Raji (cell line): ENCODE data around the gene PARP1.

ENCODE experiments used
- POLR2A ChIP-seq: IDR thresholded peaks from 2 replicates; pipeline ENCODE4 v1.6.1; 2011; ENCODE audit warnings: low read depth, low read length, control low read depth; ENCODE audit not compliant: insufficient read depth

The PARP1 gene

DNA sequence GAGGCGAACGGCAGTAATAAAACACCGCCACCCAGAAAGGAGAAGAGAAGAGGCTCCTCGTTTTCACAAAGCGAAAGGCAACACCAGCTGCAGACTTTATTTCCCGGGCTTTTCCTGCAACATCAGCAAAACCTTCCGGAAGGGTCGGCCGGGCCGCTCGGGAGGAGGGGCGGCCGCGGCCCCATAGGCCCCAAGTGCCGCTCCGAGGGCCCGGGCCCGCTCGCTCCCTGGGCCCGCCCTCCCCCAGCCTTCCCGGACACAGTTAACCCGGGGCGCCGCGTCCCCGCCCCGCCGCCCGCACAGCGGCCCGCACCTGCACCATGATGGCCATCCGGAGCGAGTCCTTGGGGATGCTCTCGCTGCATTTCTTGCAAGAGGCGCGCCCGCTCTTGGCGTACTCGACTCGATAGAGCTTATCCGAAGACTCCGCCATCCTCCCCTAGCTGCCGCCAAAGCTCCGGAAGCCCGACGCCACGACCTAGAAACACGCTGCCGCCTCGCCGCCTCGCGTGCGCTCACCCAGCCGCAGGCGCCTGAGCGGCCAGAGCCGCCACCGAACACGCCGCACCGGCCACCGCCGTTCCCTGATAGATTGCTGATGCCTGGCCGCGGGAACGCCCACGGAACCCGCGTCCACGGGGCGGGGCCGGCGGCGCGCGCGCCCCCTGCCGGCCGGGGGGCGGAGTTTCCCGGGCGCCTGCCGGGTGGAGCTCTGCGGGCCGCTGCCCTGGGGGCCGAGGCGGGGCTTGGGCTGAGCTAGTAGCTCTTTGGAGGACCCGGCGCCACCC lies at the start of gene PARP1:
TSS of gene PARP1 (minus strand) at position 597 of the 788 bp plus-strand sequence. CDS start at position 433, 164 bp downstream.
- TF ChIP-seq POLR2A, result peak; percentile 88

DNA sequence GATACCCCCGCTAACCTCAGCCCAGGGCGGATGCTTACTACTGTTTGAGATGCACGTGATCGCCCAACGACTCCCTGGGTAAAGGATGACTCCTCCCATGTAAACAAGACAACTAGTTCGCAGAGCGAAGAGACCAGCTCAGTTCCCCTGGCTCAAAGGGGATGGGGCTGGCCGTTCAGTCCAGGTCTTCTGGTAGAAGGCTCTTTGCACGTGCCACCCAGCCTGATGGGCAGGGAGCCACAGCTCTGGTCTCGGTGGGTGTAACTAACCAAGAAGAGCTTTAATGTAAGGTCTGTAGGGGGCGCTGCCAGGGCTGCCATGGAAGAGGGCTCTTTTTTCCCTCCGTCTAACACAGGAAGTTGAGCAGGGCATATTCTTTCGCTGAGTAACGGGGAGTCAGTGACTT lies 49.4 kb upstream of the PARP1 start:
- no peak for TF ChIP-seq POLR2A

DNA sequence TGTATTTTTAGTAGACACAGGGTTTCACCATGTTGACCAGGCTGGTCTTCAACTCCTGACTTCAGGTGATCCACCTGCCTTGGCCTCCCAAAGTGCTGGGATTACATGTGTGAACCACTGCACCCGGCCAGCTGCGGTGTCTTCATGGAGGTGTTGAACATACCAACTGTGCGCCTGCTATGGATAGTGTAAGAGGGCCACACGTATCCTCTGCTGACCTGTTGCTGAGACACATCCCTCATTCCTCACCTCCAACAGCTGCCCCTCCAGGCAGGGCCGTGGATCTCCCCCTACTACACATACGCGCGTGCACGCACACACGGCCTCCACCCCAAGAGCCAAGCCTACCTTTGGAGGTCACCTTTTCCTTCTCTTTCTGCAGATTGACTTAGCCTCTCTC lies 48.0 kb upstream of the PARP1 start:
- TF ChIP-seq POLR2A, result no peak

DNA sequence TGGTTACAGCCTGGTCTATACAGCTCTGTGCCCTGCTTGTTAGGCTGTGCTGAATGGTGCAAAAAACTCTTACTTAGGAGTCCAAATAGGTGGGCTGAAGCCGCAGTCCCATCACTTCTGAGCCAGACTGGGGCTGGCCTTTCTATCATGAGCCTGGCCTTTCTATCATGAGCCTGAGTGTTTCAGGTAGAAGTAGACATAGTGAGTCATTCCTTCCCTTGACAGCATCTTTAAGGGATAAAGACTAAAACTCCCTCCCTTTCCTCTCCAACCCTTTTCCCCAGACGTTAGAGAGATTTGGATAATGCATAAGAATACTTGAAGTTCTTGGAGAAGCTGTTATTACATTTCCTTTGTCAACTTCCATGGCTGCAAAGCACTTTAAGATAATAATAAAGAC lies 46.5 kb upstream of the PARP1 start:
- no peak for TF ChIP-seq POLR2A

DNA sequence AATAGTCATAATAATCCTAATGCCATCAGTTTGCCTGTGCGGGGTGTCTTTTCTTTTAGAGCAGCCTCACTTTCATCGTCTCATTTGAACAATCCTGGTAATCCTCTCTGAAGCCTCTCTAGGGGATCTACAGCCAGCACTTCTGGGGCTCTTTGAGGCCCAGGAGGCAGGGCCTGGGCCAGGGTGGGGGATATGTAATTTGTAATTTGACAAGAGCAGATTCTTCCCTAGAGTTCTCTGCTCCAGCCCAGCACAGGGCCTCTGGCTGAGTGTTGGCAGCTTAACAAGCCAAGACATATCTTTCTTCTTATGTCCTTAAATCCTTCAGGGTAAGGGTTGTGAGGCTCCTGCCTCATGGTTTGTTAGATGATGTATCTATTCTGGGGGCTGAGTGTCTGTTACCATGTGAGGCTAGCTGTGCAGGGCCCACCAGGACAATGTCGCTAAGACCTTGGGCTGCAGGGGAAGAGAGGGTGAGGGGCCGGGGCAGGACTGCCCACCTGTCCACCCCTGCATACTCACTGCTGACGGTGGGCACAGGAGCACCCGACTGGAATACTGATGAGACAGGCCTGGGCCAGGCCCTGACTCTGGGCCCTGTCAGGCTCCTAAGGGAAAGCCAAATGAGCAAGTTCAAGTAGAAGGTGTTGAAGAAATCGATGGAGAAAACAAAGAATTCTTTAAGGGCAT lies 45.3 kb upstream of the PARP1 start:
- no peak for TF ChIP-seq POLR2A

DNA sequence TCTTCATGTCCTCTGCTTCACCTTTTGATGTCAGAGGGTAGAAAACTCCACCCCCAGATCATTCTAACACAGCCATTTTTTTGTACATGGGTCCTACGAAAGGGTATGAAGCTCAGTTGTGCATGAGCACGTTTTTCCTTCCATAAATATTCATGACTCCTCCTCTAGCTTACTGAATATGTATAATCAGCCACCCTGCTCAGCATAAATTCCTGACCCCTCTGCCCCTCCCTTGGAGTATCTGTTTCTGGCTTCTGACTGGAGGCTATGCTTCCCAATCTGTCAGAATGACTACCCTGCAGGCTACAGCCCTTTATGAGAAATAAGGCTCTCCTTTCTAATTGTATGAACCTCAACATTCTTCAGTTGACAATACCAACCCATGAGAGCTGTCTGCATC lies 42.8 kb upstream of the PARP1 start:
- TF ChIP-seq POLR2A, result no peak

DNA sequence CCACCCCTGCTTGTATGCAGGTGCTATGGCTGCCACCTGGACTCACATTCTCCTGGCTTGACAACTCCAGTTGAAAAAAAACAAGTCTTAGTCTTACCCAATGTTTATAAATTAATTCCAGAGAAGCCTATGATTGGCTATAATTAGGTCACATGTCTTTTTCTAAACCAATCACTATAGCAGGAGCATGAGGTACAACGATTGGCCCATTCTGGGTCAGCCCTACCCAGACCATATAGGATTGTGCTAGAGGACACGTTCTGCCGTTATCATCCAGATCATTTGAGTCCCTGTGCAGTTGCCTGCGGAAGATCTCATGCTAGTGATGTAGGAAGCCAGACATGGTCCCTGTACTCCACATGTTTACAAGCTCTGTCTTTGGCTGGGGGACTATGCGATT lies 41.9 kb upstream of the PARP1 start:
- TF ChIP-seq POLR2A, result no peak

DNA sequence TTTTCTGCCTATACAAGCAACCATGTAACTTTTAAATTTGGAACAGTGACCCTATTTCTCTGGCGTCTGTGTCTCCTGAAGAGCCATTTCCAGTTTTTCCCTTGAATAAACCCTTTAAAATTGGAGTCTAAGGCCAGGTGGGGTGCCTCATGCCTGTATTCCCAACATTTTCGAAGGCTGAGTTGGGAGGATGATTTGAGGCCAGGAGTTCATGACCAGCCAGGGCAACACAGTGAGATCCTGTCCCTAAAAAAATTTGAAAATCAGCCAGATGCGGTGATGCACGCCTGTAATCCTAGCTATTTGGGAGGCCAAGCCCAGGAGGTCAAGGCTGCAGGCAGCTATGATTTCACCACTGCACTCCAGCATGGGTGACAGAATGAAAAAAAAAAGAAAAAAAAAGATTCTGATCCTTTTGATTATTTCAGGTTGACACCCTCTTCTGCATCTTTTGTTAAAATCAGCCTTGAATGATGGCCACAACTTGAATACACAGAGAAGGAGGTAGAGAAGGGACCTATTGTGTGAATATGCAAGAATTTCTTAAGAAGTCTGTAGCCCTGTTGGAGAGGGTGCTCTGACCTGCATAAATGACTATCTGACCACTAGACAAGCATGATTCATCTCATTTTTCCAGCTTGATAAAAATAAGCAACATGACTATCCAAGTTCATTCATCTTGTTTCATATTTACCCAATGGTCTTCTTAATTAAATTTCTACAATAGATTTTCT lies 40.2 kb upstream of the PARP1 start:
- TF ChIP-seq POLR2A, result no peak

DNA sequence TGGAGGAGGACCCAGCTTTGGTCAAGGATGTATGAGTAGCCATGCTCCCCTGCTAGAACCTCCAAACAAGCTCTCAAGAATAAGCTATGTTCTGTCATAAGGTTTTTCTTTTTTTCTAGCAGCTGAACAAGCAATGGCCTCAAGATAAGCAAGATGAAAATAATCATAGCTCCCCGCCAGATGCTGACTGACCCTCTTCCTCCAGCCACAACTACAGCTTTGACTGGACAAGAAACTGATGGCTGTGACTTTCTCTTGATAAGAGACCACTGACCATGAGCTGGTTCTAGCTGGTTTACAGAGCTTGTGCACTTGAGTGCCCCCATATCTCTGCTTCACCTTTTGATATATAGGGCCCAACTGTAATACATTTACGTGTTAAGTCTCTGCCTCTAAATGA lies 38.2 kb upstream of the PARP1 start:
- TF ChIP-seq POLR2A, result no peak

DNA sequence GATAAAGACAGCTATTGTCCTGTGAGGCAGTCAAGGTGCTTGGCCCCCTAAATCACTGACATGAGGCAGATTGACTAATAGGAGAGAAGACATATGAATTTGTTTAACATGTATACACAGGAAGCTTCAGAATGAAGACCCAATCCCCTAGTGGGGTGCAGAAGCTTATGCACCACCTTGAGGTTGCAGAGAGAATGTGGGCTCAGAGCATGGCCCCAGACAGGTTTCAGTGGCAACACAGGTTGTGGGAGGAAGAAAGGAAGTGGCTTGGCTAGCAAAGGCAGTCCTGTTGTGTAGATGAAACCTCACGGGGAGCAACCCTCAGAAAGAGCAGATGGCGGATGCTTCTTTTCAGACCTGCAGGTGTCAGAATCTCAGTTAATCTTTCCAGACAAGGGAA lies 37.0 kb upstream of the PARP1 start:
- TF ChIP-seq POLR2A, result 0 out of 2 replicates have a peak, but pooled peaks have one; percentile 19

DNA sequence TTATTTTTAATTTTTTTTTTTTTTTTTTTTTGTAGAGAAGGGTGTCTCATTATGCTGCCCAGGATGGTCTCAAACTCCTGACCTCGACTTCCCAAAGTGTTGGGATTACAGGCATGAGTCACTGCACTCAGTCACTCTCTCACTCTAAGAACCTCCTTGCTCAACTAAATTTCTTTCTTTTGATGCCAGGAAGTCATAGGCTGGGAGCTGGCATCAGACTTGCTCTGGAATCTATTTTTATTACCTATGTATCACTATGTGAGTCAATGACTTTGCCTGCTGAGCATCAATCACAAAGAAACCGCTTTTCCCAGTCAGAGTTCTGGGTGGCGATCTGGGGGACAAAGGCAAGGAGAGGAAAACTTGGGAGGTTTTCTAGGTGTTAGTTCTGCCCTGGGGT lies 35.5 kb upstream of the PARP1 start:
- TF ChIP-seq POLR2A, result no peak

DNA sequence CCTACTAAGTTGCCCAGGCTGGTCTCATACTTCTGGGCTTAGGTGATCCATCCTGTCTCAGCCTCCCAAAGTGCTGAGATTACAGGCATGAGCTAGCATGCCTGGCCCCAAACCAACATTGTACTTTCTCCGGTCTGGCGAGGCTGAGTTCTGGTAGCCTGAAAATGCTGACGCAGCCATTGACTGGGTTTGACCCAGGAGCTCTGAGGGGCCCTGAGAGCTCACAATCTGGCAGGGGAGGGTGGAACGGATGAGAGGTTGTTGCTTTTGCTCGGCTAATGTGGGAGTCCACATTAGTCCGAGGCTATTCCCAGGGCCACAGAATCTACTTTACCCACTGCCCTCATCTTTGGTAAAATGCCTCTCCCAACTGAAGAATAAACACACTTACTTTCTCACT lies 35.1 kb upstream of the PARP1 start:
- TF ChIP-seq POLR2A, result no peak

DNA sequence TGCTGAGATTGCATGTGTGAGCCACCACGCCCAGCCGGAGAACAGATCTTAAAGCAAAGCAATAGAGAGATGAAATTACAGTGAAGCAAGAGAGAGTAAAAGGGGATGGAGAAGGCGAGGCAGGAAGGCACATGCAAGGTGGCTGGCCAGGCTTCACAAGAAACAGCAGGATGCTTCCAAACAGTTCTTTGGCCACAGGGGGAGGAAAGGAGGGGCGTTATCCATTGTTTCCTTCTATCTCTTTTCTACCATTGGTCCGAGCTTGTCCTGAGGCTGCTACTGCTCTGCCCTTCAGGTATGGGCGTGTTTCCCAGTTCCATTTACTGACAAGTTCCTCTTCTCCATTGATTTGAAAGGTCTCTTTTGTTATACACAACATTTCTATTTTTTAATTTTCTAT lies 33.7 kb upstream of the PARP1 start:
- TF ChIP-seq POLR2A, result no peak

DNA sequence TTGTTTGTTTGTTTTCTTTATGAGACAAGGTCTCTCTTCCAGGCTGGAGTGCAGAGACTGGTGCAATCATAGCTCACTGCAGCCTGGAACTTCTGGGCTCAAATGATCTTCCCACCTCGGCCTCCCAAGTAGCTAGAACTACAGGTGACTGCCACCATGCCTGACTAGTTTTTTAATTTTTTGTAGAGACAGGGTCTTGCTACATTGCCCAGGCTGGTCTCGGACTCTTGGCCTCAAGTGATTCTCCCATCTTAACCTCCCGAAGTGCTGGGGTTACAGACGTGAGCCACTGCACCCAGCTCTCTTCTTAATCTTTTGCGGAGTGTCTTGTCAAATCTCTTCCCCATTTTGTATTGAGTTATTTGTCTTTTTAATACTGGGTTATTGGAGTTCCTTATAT lies 32.6 kb upstream of the PARP1 start:
- TF ChIP-seq POLR2A, result no peak

DNA sequence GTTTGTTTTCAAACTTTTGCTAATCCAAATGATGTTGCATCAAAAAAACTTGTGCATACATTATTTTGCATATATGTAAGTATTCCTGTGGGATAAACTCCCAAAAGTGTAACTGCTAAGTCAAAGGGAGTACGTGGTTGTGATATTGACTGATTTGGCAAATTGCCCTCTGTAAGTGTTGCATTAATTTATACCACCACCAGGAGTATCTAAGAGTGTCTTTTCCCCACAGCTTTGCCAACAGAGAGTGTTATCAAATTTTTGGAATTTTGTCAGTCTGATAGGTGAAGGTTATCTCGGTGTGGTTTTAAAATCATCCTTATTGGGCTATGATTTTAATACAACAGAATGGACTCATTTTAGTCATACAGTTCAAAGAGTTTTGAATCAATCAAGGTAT lies 30.1 kb upstream of the PARP1 start:
- no peak for TF ChIP-seq POLR2A

DNA sequence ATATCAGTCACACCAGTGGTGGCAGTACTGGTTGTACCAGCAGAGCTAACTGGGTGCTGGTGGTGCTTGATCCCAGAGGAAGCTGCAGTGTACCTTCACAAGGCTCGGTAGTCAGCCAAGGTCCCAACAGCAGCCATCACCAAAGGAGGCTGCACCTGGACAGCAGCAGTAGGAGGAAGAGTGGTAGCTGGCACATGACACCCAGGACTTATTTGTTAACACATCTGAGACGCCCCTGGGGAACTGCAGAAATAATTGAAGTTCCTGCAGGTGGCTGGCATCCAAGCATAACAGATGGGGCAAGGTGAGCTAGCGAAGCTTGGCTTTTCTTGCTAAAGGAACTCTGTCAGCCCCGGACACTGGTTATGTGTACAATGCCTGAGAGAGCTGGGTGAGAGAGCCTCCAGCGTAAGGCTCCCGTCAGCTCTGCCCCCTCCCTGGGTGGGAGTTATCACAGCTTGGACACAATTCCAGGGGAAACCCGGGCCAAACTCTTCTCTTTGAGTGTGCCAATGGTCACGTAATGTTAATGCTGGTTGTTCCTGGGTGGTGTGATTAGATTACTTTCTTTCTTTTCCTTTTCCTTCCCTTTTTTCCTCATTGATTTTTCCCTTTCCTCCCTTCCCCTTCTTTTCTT lies 29.1 kb upstream of the PARP1 start:
- TF ChIP-seq POLR2A, result no peak

DNA sequence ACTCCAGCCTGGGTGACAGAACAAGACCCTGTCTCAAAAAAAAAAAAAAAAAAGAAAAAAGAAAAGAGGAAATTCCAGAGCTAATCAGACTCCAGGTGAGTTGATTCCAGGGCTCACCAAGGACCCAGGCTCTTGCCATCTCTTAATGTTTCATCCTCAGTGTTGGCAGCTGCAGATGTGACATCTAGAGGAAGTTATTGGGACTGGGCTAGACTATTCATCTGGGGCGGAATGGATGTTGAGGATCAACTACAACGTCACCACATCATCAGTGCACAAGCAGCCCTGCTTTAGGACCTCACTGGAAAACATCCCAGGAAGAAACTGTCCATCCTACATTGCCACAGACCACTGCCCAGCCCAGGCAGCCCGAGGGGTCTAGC lies 28.6 kb upstream of the PARP1 start:
- TF ChIP-seq POLR2A, result no peak
